Karpas-422 (cell line): Measurements from ENCODE around the gene KIAA1549. TPM values are rescaled to one million over a fixed set of nuclear protein-coding genes. Genes with fewer than 3 reads are reported as not detected.
"Not testable (repeated sequence)": the region's sequence is repeated elsewhere in the genome, so short reads cannot be mapped to it uniquely, and the experiment has no call there.

Experiments
- DNase-seq: peaks from one replicate; pipeline ENCODE4 v3.0.0-alpha.2; 2015
- H2AFZ ChIP-seq: fragments of 200-600 bp; sonication (generic); 2 replicates; pipeline ENCODE4 v1.6.1; 2014; ENCODE audit warnings: antibody characterized with exemption, low read length, mixed read lengths
- H3K27ac ChIP-seq: fragments of 200-600 bp; sonication (generic); 2 replicates; pipeline ENCODE4 v1.5.1; 2014; ENCODE audit warnings: mild to moderate bottlenecking, low read length, moderate library complexity
- H3K27me3 ChIP-seq: fragments of 200-600 bp; sonication (generic); 2 replicates; pipeline ENCODE4 v1.6.1; 2014; ENCODE audit warnings: low read length, mixed read lengths
- H3K36me3 ChIP-seq: fragments of 200-600 bp; sonication (generic); 2 replicates; pipeline ENCODE4 v1.6.1; 2014; ENCODE audit warnings: low read length, mixed read lengths; ENCODE audit not compliant: insufficient read depth
- H3K4me1 ChIP-seq: fragments of 200-600 bp; sonication (generic); 2 replicates; pipeline ENCODE4 v1.6.1; 2014; ENCODE audit warnings: mild to moderate bottlenecking, low read length, mixed read lengths
- H3K4me2 ChIP-seq: fragments of 200-600 bp; sonication (generic); 2 replicates; pipeline ENCODE4 v1.6.1; 2014; ENCODE audit warnings: low read length, low read depth, mild to moderate bottlenecking; ENCODE audit not compliant: poor library complexity, severe bottlenecking
- H3K4me3 ChIP-seq: fragments of 200-600 bp; sonication (generic); 2 replicates; pipeline ENCODE4 v1.5.1; 2014; ENCODE audit warnings: mild to moderate bottlenecking, antibody characterized with exemption, low read length, mixed read lengths
- H3K79me2 ChIP-seq: fragments of 200-600 bp; sonication (generic); 2 replicates; pipeline ENCODE4 v1.6.1; 2014; ENCODE audit warnings: mild to moderate bottlenecking, low read length, mixed read lengths
- H3K9ac ChIP-seq: fragments of 200-600 bp; sonication (generic); 2 replicates; pipeline ENCODE4 v1.6.0; 2014; ENCODE audit warnings: low read length
- H3K9me2 ChIP-seq: fragments of 200-600 bp; sonication (generic), shearing (Covaris generic); replicated peaks from 2 replicates; pipeline ENCODE4 v1.6.0; 2014; ENCODE audit warnings: mild to moderate bottlenecking, low read length, moderate library complexity; ENCODE audit not compliant: insufficient read depth
- H3K9me3 ChIP-seq: fragments of 300-700, 200-600 bp; sonication (generic); 2 replicates; pipeline ENCODE4 v1.6.1; 2014; ENCODE audit warnings: low read length, mixed read lengths
- H4K20me1 ChIP-seq: fragments of 200-600 bp; sonication (generic); 2 replicates; pipeline ENCODE4 v1.6.1; 2014; ENCODE audit warnings: mild to moderate bottlenecking, antibody characterized with exemption, low read length, low read depth; ENCODE audit not compliant: insufficient read depth
- total RNA-seq: library from RNA; depleted of rRNA; stranded (reverse); fragments of >200 nt; shearing (Covaris generic); gene quantifications from 2 replicates; pipeline ENCODE4 v1.2.3, GENCODE V29; 2014; ENCODE audit warnings: low replicate concordance

The KIAA1549 gene
- total RNA-seq, 1 experiment from 2014 or later: not detected

DNA sequence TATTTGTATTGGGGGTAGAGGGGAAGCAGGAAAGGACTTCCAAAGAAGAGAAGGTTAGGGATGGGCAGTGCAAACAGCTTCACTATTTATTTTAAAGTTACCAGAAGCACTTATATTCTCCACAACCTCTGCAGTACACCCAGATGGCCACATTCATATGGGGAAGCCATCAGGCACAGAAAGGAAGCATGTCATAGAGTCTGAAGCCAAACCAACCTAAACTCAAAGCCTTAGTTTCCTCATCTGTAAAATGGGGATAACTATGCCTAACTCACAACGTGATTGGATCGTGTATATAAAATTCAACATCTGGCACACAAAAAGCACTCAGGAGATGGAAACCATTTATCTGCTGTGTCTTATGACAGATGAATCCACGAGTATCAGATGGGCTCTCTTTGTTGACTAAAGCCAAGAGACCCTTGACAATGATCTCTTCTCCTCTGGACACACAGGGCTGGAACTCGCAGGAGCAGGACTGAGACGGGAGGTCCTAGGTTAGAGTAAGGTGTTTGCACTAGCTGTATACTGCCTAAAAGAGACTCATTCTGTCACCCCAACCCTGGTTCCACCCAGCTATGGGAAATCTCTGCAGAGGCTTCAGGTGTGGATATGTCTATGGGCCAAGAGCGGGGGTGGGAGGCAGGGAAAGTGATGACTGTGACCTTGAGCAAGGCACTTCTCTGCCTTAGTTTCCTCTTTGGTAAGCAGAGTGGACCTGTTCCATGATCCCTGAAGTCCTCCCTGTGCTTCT lies 1.8 kb downstream of the KIAA1549 start:
- no peak overlapping the region for H3K9ac ChIP-seq
- no peaks in the 10 kb centered on the region for H3K36me3 ChIP-seq
- H3K4me3 ChIP-seq: no peak overlapping the region
- H3K27ac ChIP-seq: no peak overlapping the region
- H3K4me2 ChIP-seq: no peak overlapping the region
- no peaks in the 10 kb centered on the region for H3K79me2 ChIP-seq
- no peaks in the 10 kb centered on the region for H3K9me3 ChIP-seq
- no peak for DNase-seq
- H3K4me1 ChIP-seq: peaks cover 4% of the 10 kb centered on the region; the same call in 1 of the 2 replicates
- H2AFZ ChIP-seq: no peak overlapping the region
- no peaks in the 10 kb centered on the region; the same call in 1 of the 2 replicates for H3K27me3 ChIP-seq
- H4K20me1 ChIP-seq: no peaks in the 10 kb centered on the region
- H3K9me2 ChIP-seq: no peaks in the 10 kb centered on the region

DNA sequence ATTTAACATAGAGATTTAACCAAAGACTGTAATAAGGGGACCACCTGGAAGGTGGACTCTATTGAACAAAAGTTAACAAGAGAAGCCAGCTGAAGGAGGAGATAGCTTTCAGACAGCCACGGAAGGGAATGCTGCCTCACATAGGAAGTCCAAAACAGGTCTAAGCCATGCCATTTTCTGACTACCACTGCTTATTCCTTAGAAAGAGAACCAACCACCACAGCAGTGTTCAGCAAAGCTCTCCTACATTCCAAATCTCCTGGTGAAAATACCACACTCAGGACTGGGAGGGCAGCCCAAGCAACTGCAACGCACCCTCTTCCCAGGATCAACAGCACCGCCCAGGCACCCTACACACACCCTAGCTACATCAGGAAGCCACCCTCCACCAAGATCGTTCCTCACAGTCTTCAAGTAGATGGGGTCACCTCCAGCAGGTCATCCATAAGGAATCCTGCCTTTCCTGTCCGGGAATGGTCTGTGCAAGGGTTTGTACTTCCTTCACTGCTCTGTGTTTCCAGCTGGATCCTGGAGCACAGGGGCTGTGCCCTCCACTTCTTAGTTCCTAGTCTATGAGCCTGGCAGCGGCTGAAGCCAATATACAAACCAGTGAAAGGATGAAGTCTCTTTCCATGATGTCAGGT lies 2.5 kb downstream of the KIAA1549 start:
- Histone ChIP-seq H4K20me1 (no peaks in the 10 kb centered on the region), H3K4me3 (no peak overlapping the region), H2AFZ (no peak overlapping the region), H3K36me3 (no peaks in the 10 kb centered on the region), H3K4me1 (peaks cover 4% of the 10 kb centered on the region; the same call in 1 of the 2 replicates), H3K4me2 (no peak overlapping the region), H3K27ac (no peak overlapping the region), H3K9me3 (no peaks in the 10 kb centered on the region), H3K79me2 (no peaks in the 10 kb centered on the region), H3K9ac (no peak overlapping the region), H3K9me2 (no peaks in the 10 kb centered on the region), H3K27me3 (no peaks in the 10 kb centered on the region; the same call in 1 of the 2 replicates)
- no peak for DNase-seq

DNA sequence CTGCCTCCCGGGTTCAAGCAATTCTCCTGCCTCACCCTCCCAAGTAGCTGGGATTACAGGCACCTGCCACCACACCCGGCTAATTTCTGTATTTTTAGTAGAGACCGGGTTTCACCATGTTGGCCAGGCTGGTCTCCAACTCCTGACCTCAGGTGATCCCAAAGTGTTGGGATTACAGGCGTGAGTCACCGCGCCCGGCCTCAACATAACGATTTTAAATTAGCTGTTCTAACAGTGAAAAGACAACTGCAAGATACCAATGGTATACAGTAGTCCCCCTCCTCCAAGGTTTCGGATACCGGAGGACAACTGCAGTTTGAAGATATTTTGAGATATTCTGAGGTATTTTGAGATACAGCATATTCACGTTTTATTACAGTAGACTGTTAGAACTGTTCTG lies 5.0 kb downstream of the KIAA1549 start:
- not testable (repeated sequence) for DNase-seq, H3K4me2 ChIP-seq, H3K9ac ChIP-seq, H3K27ac ChIP-seq, H3K79me2 ChIP-seq, H4K20me1 ChIP-seq, H3K27me3 ChIP-seq, H3K4me1 ChIP-seq, H3K9me2 ChIP-seq, H3K36me3 ChIP-seq, H3K4me3 ChIP-seq, H2AFZ ChIP-seq, H3K9me3 ChIP-seq

DNA sequence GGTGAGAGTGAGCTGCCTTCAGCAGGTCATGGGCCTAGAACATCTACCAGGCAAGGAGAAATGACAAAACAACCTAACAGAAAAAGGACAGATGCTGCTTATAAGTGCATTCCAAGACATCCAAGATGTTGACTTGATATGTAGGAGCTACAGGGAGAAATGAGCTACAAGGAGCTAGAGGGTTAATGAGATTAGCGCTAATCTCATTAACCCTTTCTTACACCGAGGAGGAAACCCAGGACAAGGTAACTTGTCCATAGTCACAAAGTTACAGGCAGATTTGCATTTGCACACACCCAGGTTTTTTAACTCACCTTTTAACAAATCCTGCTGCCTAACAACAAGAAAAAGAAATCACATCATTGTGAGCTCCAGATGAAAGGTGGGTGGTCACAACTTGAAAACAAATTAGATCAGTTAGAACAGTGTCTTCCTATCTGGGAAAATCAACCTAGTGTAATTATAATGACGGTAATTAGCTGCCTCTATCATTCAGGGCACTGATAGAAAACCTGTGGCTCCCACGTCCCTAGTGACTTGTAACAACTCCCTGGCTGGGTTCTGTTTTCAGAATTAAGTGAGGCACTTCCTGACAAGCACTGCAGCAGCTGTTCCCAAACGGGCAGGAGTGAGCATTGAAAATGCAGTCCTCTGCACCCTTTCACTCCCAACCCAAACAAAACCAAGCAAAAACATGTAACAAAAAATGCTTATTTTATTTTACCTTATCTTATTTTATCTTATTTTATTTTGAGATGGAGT lies 5.7 kb downstream of the KIAA1549 start:
- Histone ChIP-seq H3K4me1 (no peaks in the 10 kb centered on the region), H3K9me2 (no peaks in the 10 kb centered on the region), H3K79me2 (no peaks in the 10 kb centered on the region), H3K9me3 (no peaks in the 10 kb centered on the region), H3K36me3 (no peaks in the 10 kb centered on the region), H2AFZ (no peak overlapping the region), H3K9ac (no peak overlapping the region), H3K27ac (no peak overlapping the region), H4K20me1 (no peaks in the 10 kb centered on the region), H3K27me3 (no peaks in the 10 kb centered on the region; the same call in 1 of the 2 replicates), H3K4me2 (no peak overlapping the region), H3K4me3 (no peak overlapping the region)
- DNase-seq: no peak

DNA sequence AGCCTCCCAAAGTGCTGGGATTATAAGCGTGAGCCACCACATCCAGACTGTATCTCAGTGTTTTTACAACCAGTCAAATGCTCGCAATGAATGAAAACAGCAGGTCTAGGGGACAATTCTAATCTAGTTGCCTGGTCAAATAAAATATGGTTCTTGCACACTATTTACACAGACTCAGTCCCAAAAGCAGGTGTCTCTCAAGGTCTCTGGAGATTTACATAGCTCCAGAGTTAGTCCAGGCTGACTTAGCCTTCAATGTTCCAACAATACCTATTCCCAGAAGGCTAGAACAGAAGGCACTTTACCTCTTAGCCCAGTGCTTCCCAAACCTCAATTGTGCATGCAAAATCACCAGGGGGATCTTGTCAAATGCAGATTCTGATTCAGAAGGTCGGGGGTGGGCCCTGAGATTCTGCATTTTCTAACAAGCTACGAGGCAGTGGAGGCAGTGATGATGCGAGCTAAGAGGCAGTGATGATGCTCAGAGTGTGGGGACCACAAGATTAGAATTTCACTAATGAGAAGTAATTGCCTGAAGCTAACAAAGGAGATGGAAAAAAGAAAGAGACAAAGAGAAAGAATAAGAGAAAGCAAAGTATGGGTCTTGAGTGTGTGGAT lies 6.4 kb downstream of the KIAA1549 start:
- Histone ChIP-seq H3K4me2 (no peak overlapping the region), H3K9me2 (no peaks in the 10 kb centered on the region), H3K9ac (no peak overlapping the region), H3K4me3 (no peak overlapping the region), H3K4me1 (no peaks in the 10 kb centered on the region), H3K27ac (no peak overlapping the region), H3K27me3 (no peaks in the 10 kb centered on the region; the same call in 1 of the 2 replicates), H3K9me3 (no peaks in the 10 kb centered on the region), H3K79me2 (no peaks in the 10 kb centered on the region), H3K36me3 (no peaks in the 10 kb centered on the region), H4K20me1 (no peaks in the 10 kb centered on the region), H2AFZ (no peak overlapping the region)
- no peak for DNase-seq

DNA sequence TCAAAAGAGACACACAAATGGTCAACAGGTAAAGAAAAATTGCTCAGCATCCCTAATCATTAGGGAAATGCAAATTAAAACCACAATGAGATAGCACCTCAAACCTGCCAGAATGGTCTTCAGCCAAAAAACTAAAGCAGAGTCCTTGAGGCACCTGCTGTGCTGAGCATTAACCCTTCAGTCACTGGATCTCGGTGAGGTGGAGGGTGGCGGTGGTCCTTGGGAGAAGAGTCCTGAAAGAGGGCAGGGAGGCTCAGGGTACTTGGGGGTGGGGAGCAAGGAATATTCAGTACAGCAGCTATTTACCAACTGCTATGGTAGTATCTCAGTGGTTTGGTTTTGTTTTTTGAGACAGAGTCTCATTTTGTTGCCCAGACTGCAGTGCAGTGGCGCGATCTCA lies 7.1 kb downstream of the KIAA1549 start:
- no peaks in the 10 kb centered on the region for H3K4me1 ChIP-seq
- H3K4me3 ChIP-seq: no peak overlapping the region
- H3K9ac ChIP-seq: no peak overlapping the region
- H4K20me1 ChIP-seq: no peaks in the 10 kb centered on the region
- no peaks in the 10 kb centered on the region for H3K9me2 ChIP-seq
- no peak overlapping the region for H3K27ac ChIP-seq
- no peak for DNase-seq
- H3K9me3 ChIP-seq: no peaks in the 10 kb centered on the region
- H3K36me3 ChIP-seq: no peaks in the 10 kb centered on the region
- H3K27me3 ChIP-seq: no peaks in the 10 kb centered on the region
- no peaks in the 10 kb centered on the region for H3K79me2 ChIP-seq
- no peak overlapping the region for H2AFZ ChIP-seq
- no peak overlapping the region for H3K4me2 ChIP-seq

DNA sequence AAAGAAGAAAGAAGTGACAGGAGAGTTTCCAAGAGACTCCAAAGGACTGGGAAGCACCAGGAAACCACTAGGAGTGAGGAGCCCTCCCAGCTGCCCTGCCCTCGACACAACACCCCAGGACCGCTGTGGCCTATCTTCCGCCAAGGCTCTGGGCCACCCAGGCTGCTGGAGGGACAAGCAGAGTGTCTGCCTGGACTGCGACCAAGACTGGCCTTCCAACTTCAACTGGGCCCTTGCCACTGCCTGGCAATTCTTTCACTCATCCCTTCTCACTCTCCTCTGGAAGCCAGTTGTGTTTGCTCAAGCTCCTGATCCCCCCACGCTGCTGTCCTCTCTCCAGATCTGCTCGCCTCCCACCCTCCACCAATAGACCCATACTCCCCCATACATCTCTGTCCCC lies 10.2 kb downstream of the KIAA1549 start:
- Histone ChIP-seq H4K20me1 (no peaks in the 10 kb centered on the region), H3K9me3 (no peaks in the 10 kb centered on the region), H3K9ac (no peak overlapping the region), H2AFZ (no peak overlapping the region), H3K9me2 (no peaks in the 10 kb centered on the region), H3K4me3 (no peak overlapping the region), H3K27ac (no peak overlapping the region), H3K36me3 (no peaks in the 10 kb centered on the region), H3K27me3 (no peaks in the 10 kb centered on the region), H3K4me2 (no peak overlapping the region), H3K4me1 (no peaks in the 10 kb centered on the region), H3K79me2 (no peaks in the 10 kb centered on the region)
- DNase-seq: no peak

DNA sequence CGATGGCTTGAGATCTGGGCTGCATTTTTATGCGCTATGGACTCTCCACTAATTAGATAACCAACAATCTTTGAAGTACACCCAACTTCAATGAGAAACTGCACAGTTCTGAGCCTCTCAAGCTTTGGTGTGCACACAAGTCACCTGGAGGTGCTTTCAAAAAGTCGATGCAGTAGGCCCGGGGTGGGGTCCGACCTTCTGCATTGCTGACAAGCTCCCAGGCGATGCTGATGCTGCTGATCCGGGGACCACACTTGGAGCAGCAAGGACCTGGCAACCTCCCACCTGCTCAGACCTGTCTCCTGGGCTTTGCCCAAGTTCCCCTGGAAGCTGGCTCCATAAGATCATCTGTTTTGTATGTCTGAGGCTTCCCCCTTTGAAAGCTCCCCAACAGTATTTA lies 10.7 kb downstream of the KIAA1549 start:
- Histone ChIP-seq H3K9ac (no peak overlapping the region), H4K20me1 (no peaks in the 10 kb centered on the region), H3K9me2 (no peaks in the 10 kb centered on the region), H3K4me2 (no peak overlapping the region), H3K4me1 (no peaks in the 10 kb centered on the region), H3K79me2 (no peaks in the 10 kb centered on the region), H3K9me3 (no peaks in the 10 kb centered on the region), H3K36me3 (no peaks in the 10 kb centered on the region), H3K27ac (no peak overlapping the region), H3K27me3 (no peaks in the 10 kb centered on the region), H2AFZ (no peak overlapping the region), H3K4me3 (no peak overlapping the region)
- no peak for DNase-seq
